H1 (cell line): Measurements from ENCODE around the gene SF3A2. TPM values are rescaled to one million over a fixed set of nuclear protein-coding genes. Genes with fewer than 3 reads are reported as not detected.

Source experiments
- CTCF ChIA-PET: fragments of 300-600 bp; sonication (Branson Sonifier 250); formaldehyde crosslinking; loops from one replicate; lab custom pipeline; 2021; ENCODE audit not compliant: partially characterized antibody; lab: Charles Lee
- POLR2A ChIA-PET: fragments of 300-600 bp; sonication (Branson Sonifier 250); formaldehyde crosslinking; loops from one replicate; lab custom pipeline; 2021; ENCODE audit warnings: inconsistent platforms; ENCODE audit not compliant: partially characterized antibody; lab: Charles Lee
- DNase-seq, 2 experiments: peaks; one replicate each; pipeline versions ENCODE4 v3.0.0 to v3.0.0-alpha.2; 2010 to 2022; ENCODE audit warnings: low spot score in 2 of 2, low read depth in 1 of 2, mixed read lengths in 1 of 2
- FAIRE-seq: peaks from 2 replicates; lab custom pipeline; 2011; peaks lifted over from hg19 to GRCh38; lab: Jason Lieb, UNC
- H2AFZ ChIP-seq: 2 replicates; pipeline ENCODE4 v1.8.1; 2012; ENCODE audit warnings: low read length, inconsistent platforms
- H2AK5ac ChIP-seq: 2 replicates; pipeline ENCODE4 v1.6.1; 2013; ENCODE audit warnings: low read depth, low read length
- H2BK120ac ChIP-seq: replicated peaks from 2 replicates; pipeline ENCODE3; 2013; ENCODE audit warnings: low read depth, low read length, inconsistent platforms
- H2BK12ac ChIP-seq: 2 replicates; pipeline ENCODE4 v1.6.1; 2013; ENCODE audit warnings: low read depth, low read length
- H2BK15ac ChIP-seq: 2 replicates; pipeline ENCODE4 v1.6.1; 2013; ENCODE audit warnings: low read length
- H2BK20ac ChIP-seq: 2 replicates; pipeline ENCODE4 v1.6.1; 2013; ENCODE audit warnings: low read length
- H2BK5ac ChIP-seq: 2 replicates; pipeline ENCODE4 v1.6.1; 2013; ENCODE audit warnings: low read depth, low read length
- H3K14ac ChIP-seq: 2 replicates; pipeline ENCODE4 v1.6.1; 2013; ENCODE audit warnings: inconsistent platforms; ENCODE audit not compliant: insufficient read length
- H3K18ac ChIP-seq: 2 replicates; pipeline ENCODE4 v1.6.1; 2013; ENCODE audit warnings: low read length; ENCODE audit errors: extremely low read depth
- H3K23ac ChIP-seq: 2 replicates; pipeline ENCODE4 v1.6.1; 2013; ENCODE audit warnings: inconsistent platforms; ENCODE audit not compliant: insufficient read length
- H3K23me2 ChIP-seq: 2 replicates; pipeline ENCODE4 v1.6.1; 2013; ENCODE audit warnings: low read depth, low read length
- H3K27ac ChIP-seq: 2 replicates; pipeline ENCODE4 v1.6.1; 2011; ENCODE audit warnings: low read depth, low read length, inconsistent platforms
- H3K27me3 ChIP-seq, 4 experiments: replicated peaks in 1 of 4; 1 replicate in 1 of 4; 2 replicates in 3 of 4; pipeline versions ENCODE4 v1.6.1 to v1.8.1; 2011 to 2013; ENCODE audit warnings: low read length in 3 of 4, mild to moderate bottlenecking in 3 of 4, inconsistent platforms in 2 of 4, mixed read lengths in 2 of 4, moderate library complexity in 1 of 4; ENCODE audit not compliant: control insufficient read depth in 3 of 4, insufficient read depth in 3 of 4; ENCODE audit errors: extremely low read depth in 1 of 4
- H3K36me3 ChIP-seq, 4 experiments: 2 replicates each; pipeline versions ENCODE4 v1.6.1 to v1.8.1; 2011 to 2013; ENCODE audit warnings: mild to moderate bottlenecking in 4 of 4, low read length in 3 of 4, moderate library complexity in 2 of 4, control low read depth in 1 of 4, inconsistent platforms in 1 of 4; ENCODE audit not compliant: insufficient read depth in 4 of 4, control insufficient read depth in 2 of 4
- H3K4ac ChIP-seq: replicated peaks from 2 replicates; pipeline ENCODE3; 2013; ENCODE audit warnings: low read length, low read depth, mixed read lengths, inconsistent platforms; ENCODE audit not compliant: insufficient read length
- H3K4me1 ChIP-seq, 4 experiments: replicated peaks in 1 of 4; 1 replicate in 1 of 4; 2 replicates in 3 of 4; pipeline versions ENCODE4 v1.6.1 to v1.8.1; 2011 to 2013; ENCODE audit warnings: low read length in 3 of 4, inconsistent platforms in 2 of 4, mixed read lengths in 1 of 4; ENCODE audit not compliant: insufficient read depth in 4 of 4, control insufficient read depth in 3 of 4
- H3K4me2 ChIP-seq, 2 experiments: 2 replicates each; pipeline versions ENCODE4 v1.6.1 to v1.8.1; 2011 to 2013; ENCODE audit warnings: low read depth in 2 of 2, low read length in 2 of 2, control low read depth in 1 of 2, inconsistent platforms in 1 of 2, mild to moderate bottlenecking in 1 of 2; ENCODE audit not compliant: insufficient read depth in 1 of 2
- H3K4me3 ChIP-seq, 4 experiments: fragments of 200-600, 300-600 bp in 1 of 4; sonication (generic), shearing (Covaris generic), sonication (Bioruptor Twin) in 1 of 4; 2 replicates each; pipeline versions ENCODE4 v1.5.1 to v1.8.1; 2011 to 2016; ENCODE audit warnings: low read length in 4 of 4, low read depth in 3 of 4, control low read depth in 2 of 4, inconsistent platforms in 2 of 4, mild to moderate bottlenecking in 2 of 4, mixed read lengths in 1 of 4, moderate library complexity in 1 of 4; ENCODE audit not compliant: insufficient read depth in 2 of 4; ENCODE audit errors: extremely low read depth in 1 of 4
- H3K56ac ChIP-seq: replicated peaks from 2 replicates; pipeline ENCODE3; 2013; ENCODE audit warnings: low read depth, mild to moderate bottlenecking, mixed read lengths, low read length, inconsistent platforms; ENCODE audit not compliant: insufficient read length
- H3K79me1 ChIP-seq: 2 replicates; pipeline ENCODE4 v1.6.1; 2013; ENCODE audit warnings: low read depth, low read length, control low read depth
- H3K79me2 ChIP-seq, 2 experiments: 2 replicates each; pipeline versions ENCODE4 v1.6.1 to v1.8.1; 2012 to 2013; ENCODE audit warnings: low read length in 2 of 2, mild to moderate bottlenecking in 2 of 2, inconsistent platforms in 1 of 2; ENCODE audit not compliant: insufficient read depth in 2 of 2, control insufficient read depth in 1 of 2
- H3K9ac ChIP-seq, 4 experiments: replicated peaks in 1 of 4; 1 replicate in 1 of 4; 2 replicates in 3 of 4; pipeline versions ENCODE4 v1.6.1 to v1.8.1; 2011 to 2013; ENCODE audit warnings: low read depth in 3 of 4, low read length in 3 of 4, control low read depth in 2 of 4, mild to moderate bottlenecking in 2 of 4, moderate library complexity in 2 of 4, inconsistent platforms in 1 of 4; ENCODE audit errors: extremely low read depth in 1 of 4
- H3K9me3 ChIP-seq, 2 experiments: 2 replicates each; pipeline versions ENCODE4 v1.6.1 to v1.8.1; 2012 to 2013; ENCODE audit warnings: mild to moderate bottlenecking in 2 of 2, moderate library complexity in 2 of 2, control low read depth in 1 of 2, inconsistent platforms in 1 of 2, low read depth in 1 of 2, low read length in 1 of 2, mixed read lengths in 1 of 2; ENCODE audit not compliant: insufficient read depth in 2 of 2
- H4K20me1 ChIP-seq, 2 experiments: replicated peaks in 1 of 2; 2 replicates each; pipeline versions ENCODE3 to v1.8.1; 2011 to 2013; ENCODE audit warnings: inconsistent platforms in 2 of 2, low read length in 2 of 2, mild to moderate bottlenecking in 1 of 2; ENCODE audit not compliant: insufficient read depth in 2 of 2, control insufficient read depth in 1 of 2
- H4K5ac ChIP-seq: 2 replicates; pipeline ENCODE4 v1.6.1; 2013; ENCODE audit warnings: low read length, low read depth, mixed read lengths, inconsistent platforms; ENCODE audit not compliant: insufficient read length
- H4K8ac ChIP-seq: 2 replicates; pipeline ENCODE4 v1.8.0; 2013; ENCODE audit warnings: mild to moderate bottlenecking, moderate library complexity, low read length, inconsistent platforms; ENCODE audit not compliant: insufficient read depth; ENCODE audit errors: extremely low read depth
- H4K91ac ChIP-seq: replicated peaks from 2 replicates; pipeline ENCODE3; 2013; ENCODE audit warnings: low read length, mixed read lengths, inconsistent platforms; ENCODE audit not compliant: insufficient read length
- KDM5A ChIP-seq: fragments of 200-600 bp; IDR thresholded peaks from 2 replicates; pipeline ENCODE4 v1.7.1; 2012; ENCODE audit warnings: mild to moderate bottlenecking, low read length, inconsistent platforms, mixed read lengths
- USF2 ChIP-seq: IDR thresholded peaks from 2 replicates; pipeline ENCODE4 v1.6.1; 2011; ENCODE audit warnings: low read length, improper control_type of control experiment
- WGBS, 2 experiments: shearing (Covaris generic) in 1 of 2; methylation state at CpG; one replicate each; pipeline versions ENCODE4 v1.1.6 to v1.1.7; 2013 to 2015; ENCODE audit warnings: low lambda C conversion rate in 2 of 2, mixed read lengths in 2 of 2, inconsistent platforms in 1 of 2, low coverage in 1 of 2, missing lambda C conversion rate in 1 of 2; ENCODE audit not compliant: insufficient replicate concordance in 2 of 2, insufficient coverage in 1 of 2, insufficient read length in 1 of 2; ENCODE audit errors: extremely low coverage in 1 of 2, missing lambda C conversion rate in 1 of 2; 5-methylcytosine and 5-hydroxymethylcytosine counted together
- polyA plus RNA-seq, 7 experiments: library from polyadenylated mRNA; depleted of rRNA in 3 of 7; stranded (reverse) in 5 of 7; unstranded in 2 of 7; fragments of >200 nt in 5 of 7; fragments of 200-250 nt in 2 of 7; gene quantifications; 1 replicate in 5 of 7; 2 replicates in 1 of 7; 4 replicates in 1 of 7; pipeline versions ENCODE4 v1.2.1 to v1.2.3, GENCODE V29; 2011 to 2013; ENCODE audit warnings: missing spikeins in 2 of 7, mixed read lengths in 2 of 7
- total RNA-seq: library from RNA; stranded (reverse); fragmentation: NEBNext Ultra II Directional; extraction: Animal tissue kit (Norgen Biotek cat#: 25700); gene quantifications from 2 replicates; pipeline ENCODE4 v1.2.1, GENCODE V29; 2021

SF3A2 gene
- total and polyA plus RNA-seq, 2 of the 8 experiments (the other 6 are each of a cell fraction or from before 2014, with no cell fraction given), result 15.3 to 146 TPM

- Histone ChIP-seq H3K27ac (no peak overlapping the region), H4K20me1 (peaks cover 10 to 38% of the 10 kb centered on the region in 2 experiments), H2BK15ac (no peak overlapping the region), H3K23me2 (no peaks in the 10 kb centered on the region), H2BK120ac (no peak overlapping the region), H3K4me1 (no peaks in the 10 kb centered on the region), H2BK5ac (no peak overlapping the region)
- FAIRE-seq, result no peak
- no peak for TF ChIP-seq USF2
- TF ChIP-seq KDM5A, result no peak
- TF ChIP-seq, all 59 proteins: peak for 0
- Histone ChIP-seq H3K56ac (no peak overlapping the region), H4K91ac (no peak overlapping the region), H4K5ac (no peak overlapping the region), H3K4me3 (no peak overlapping the region), H3K14ac (no peak overlapping the region), H2BK12ac (no peak overlapping the region), H3K4ac (no peak overlapping the region), H2BK20ac (no peak overlapping the region), H3K4me2 (no peak overlapping the region), H3K18ac (no peak overlapping the region), H2AFZ (no peak overlapping the region), H2AK5ac (no peak overlapping the region), H3K79me2 (peaks cover 0 to 24% of the 10 kb centered on the region in 2 experiments; a peak in 2 of 4 replicates), H3K36me3 (peaks cover 3 to 24% (median 13%) of the 10 kb centered on the region in 4 experiments; a peak in 6 of 8 replicates), H3K9ac (no peak overlapping the region), H3K23ac (no peak overlapping the region), H3K27me3 (no peaks in the 10 kb centered on the region), H4K8ac (no peak overlapping the region), H3K9me3 (no peaks in the 10 kb centered on the region), H3K79me1 (peaks cover 13% of the 10 kb centered on the region; the same call in 1 of the 2 replicates)
- WGBS, 2 experiments, result 92% methylated on average over 18 of the region's 25 CpGs; no CpG with 5 or more reads in 1 of the 2 experiments
- CTCF ChIA-PET, result interaction anchor here (1.0 kb wide), 1 partner anchor 29 kb away, joined by 3 read pairs; no protein-coding TSS in a partner anchor
- no peak for DNase-seq
- POLR2A ChIA-PET, result interaction anchor here (0.8 to 1.3 kb wide), 2 partner anchors 29 to 55 kb away, joined by 4 read pairs; partner anchors contain the start of gene AMH
Measured at GRCh38 chr19:2194513-2195078, 42.0 kb upstream of the SF3A2 start.
